ENCODE results near the gene NOL6.
"Not testable (repeated sequence)": the region's sequence is repeated elsewhere in the genome, so short reads cannot be mapped to it uniquely, and the experiment has no call there.

The NOL6 gene

GRCh38 chr9:33429256-33429985, 44.3 kb downstream of the NOL6 start:
- no peak for DNase-seq

- no peak for DNase-seq
Measured at GRCh38 chr9:33426843-33427293, 46.9 kb downstream of the NOL6 start.

GRCh38 chr9:33425128-33425533, 48.6 kb downstream of the NOL6 start:
- no peak for DNase-seq

GRCh38 chr9:33424492-33424891, 49.2 kb downstream of the NOL6 start:
- DNase-seq: not testable (repeated sequence)

GRCh38 chr9:33424043-33424442, 49.7 kb downstream of the NOL6 start:
- DNase-seq: not testable (repeated sequence)

GRCh38 chr9:33419708-33420303, 53.9 kb downstream of the NOL6 start:
- DNase-seq: no peak

- DNase-seq: no peak
Measured at GRCh38 chr9:33418090-33418489, 55.6 kb downstream of the NOL6 start.

GRCh38 chr9:33416996-33417395, 56.7 kb downstream of the NOL6 start:
- no peak for DNase-seq

- peak; percentile 26 to 44 for DNase-seq
Measured at GRCh38 chr9:33415501-33416038, 58.2 kb downstream of the NOL6 start.

- DNase-seq: no peak
Measured at GRCh38 chr9:33414889-33415500, 58.7 kb downstream of the NOL6 start.

GRCh38 chr9:33414268-33414667, 59.5 kb downstream of the NOL6 start:
- DNase-seq: no peak
